Measurements from ENCODE around the gene ST3GAL5. TPM values are rescaled to one million over a fixed set of nuclear protein-coding genes. Genes with fewer than 3 reads are reported as not detected.

Gene ST3GAL5
- total and polyA plus RNA-seq, 2 of the 8 experiments (the other 6 are each of a cell fraction or from before 2014, with no cell fraction given): 1.9 to 4.5 TPM

GRCh38 chr2:85834466-85834865, 54.3 kb downstream of the ST3GAL5 start (continued):
- TF ChIP-seq CHD7 (IDR thresholded peaks at IDR 0.05; ENCODE audit: insufficient replicate concordance, low read length) (no peak), CBX8 (IDR thresholded peaks at IDR 0.05; ENCODE audit: borderline replicate concordance, low read depth, low read length) (no peak), KDM1A (IDR thresholded peaks at IDR 0.05; ENCODE audit: borderline replicate concordance, low read length) (no peak)

Data from H1 (cell line).